ENCODE results near the gene THEM4.

THEM4 gene

GRCh38 chr1:151909167-151910149 is at the start of gene THEM4:
Gene THEM4 (minus strand): TSS chr1:151909511. CDS start chr1:151909458, 53 bp downstream.
- peak; percentile 95 to 96 for DNase-seq

- no peak for DNase-seq
Measured at GRCh38 chr1:151958959-151959358, 49.6 kb upstream of the THEM4 start.

GRCh38 chr1:151956957-151957497 is 47.7 kb upstream of the THEM4 start:
- no peak for DNase-seq

- DNase-seq, result no peak
Measured at GRCh38 chr1:151953409-151954094, 44.2 kb upstream of the THEM4 start.

GRCh38 chr1:151952811-151953210 is 43.5 kb upstream of the THEM4 start:
- DNase-seq, result no peak

GRCh38 chr1:151949371-151950193 is 40.3 kb upstream of the THEM4 start:
- no peak for DNase-seq

GRCh38 chr1:151948506-151948905 is 39.2 kb upstream of the THEM4 start:
- no peak for DNase-seq

GRCh38 chr1:151947140-151947539 is 37.8 kb upstream of the THEM4 start:
- DNase-seq, result no peak

GRCh38 chr1:151945725-151946722 is 36.7 kb upstream of the THEM4 start:
- peak; percentile 51 to 65 for DNase-seq

- DNase-seq, result no peak
Measured at GRCh38 chr1:151944857-151945575, 35.7 kb upstream of the THEM4 start.

- DNase-seq, result no peak
Measured at GRCh38 chr1:151944126-151944856, 35.0 kb upstream of the THEM4 start.

- DNase-seq, result no peak
Measured at GRCh38 chr1:151943591-151943990, 34.3 kb upstream of the THEM4 start.

GRCh38 chr1:151942882-151943281 is 33.6 kb upstream of the THEM4 start:
- DNase-seq, result no peak

- no peak for DNase-seq
Measured at GRCh38 chr1:151940541-151940940, 31.2 kb upstream of the THEM4 start.

GRCh38 chr1:151939779-151940178 is 30.5 kb upstream of the THEM4 start:
- no peak for DNase-seq

- DNase-seq, result no peak
Measured at GRCh38 chr1:151939141-151939540, 29.8 kb upstream of the THEM4 start.

- no peak for DNase-seq
Measured at GRCh38 chr1:151936653-151937052, 27.3 kb upstream of the THEM4 start.

GRCh38 chr1:151935894-151936602 is 26.7 kb upstream of the THEM4 start:
- DNase-seq, result no peak

- no peak for DNase-seq
Measured at GRCh38 chr1:151935154-151935553, 25.8 kb upstream of the THEM4 start.
